Stimulated activated CD4-positive, alpha-beta T cell treated with anti-CD3 and anti-CD28 coated beads, Interleukin-4, amount 100 ng/mL, for 48 hours (primary cell): ENCODE data around the gene MPRIP.
"Not testable (repeated sequence)": the region's sequence is repeated elsewhere in the genome, so short reads cannot be mapped to it uniquely, and the experiment has no call there.

Source experiments
- DNase-seq, 2 donors: peaks; one replicate each; pipeline ENCODE4 v3.0.0-alpha.2; 2020; ENCODE audit warnings: low read depth in 2 of 2

Gene MPRIP

GRCh38 chr17:17011043-17011907 is 31.0 kb upstream of the MPRIP start:
- not testable (repeated sequence) for DNase-seq

DNA sequence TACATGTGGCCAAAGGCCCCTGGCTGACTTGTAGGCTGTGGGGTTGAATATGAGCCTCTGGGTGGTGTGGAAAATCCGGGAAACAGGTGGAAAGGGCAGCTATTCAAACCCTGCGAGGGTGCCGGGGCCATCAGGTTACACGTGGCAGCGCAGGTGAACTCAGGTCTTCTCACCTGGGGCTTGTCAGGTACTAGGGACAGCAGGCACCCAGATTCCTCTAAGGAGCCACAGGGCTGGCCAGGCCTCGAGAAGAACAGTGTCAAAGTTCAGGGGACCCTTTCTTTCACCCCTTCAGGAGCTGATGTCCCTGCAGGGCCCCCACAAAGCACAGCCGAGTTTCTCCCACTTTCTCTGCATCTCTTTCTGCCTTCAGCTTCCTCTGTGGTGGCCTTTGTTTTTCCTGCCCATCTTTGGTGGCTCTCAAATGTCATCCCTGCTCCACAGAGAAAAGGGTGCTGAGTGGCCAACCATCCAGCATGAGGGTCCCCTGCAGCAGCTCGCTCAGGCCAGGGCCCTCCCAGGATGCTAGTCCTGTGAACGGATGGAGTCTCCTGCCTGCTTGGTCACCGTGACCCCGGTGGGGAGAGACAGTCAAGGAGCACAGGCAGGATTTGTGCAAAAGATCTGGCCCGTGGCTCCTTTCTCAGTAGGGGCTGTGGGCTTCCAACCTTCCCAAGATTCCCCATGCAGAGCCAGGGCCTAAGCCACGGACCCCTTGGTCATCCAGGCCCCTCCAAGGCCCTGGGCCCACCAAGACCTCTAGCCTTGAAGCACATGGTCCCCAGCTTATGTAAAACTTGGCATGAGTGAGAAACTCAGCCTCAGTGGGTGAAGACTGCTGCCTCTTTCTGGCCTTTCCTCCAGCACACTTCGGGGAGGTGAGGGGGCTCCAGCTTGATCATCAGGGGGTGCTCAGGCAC is 28.2 kb upstream of the MPRIP start:
- DNase-seq, result not testable (repeated sequence)

- DNase-seq, result not testable (repeated sequence)
Measured at GRCh38 chr17:17014748-17015124, 27.5 kb upstream of the MPRIP start.

DNA sequence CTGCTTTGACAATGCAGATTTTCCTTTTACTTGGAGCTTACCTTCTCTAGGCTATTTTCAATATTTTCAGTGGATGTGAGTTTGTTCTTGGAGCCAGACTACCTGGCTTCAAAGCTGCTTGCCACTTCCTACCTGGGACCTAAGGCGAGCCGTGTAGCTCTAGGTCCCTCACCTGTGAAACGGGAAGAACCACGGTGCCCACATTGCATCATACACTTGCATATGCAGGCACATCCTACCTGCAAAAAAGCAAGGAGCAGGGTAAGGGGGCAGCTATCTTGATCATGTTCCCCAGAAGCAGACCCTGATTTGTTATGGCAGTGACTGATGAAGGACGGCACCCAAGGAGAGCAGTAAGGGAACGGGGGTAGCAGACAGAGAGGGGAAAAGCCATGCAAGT is 27.0 kb upstream of the MPRIP start:
- no peak for DNase-seq

DNA sequence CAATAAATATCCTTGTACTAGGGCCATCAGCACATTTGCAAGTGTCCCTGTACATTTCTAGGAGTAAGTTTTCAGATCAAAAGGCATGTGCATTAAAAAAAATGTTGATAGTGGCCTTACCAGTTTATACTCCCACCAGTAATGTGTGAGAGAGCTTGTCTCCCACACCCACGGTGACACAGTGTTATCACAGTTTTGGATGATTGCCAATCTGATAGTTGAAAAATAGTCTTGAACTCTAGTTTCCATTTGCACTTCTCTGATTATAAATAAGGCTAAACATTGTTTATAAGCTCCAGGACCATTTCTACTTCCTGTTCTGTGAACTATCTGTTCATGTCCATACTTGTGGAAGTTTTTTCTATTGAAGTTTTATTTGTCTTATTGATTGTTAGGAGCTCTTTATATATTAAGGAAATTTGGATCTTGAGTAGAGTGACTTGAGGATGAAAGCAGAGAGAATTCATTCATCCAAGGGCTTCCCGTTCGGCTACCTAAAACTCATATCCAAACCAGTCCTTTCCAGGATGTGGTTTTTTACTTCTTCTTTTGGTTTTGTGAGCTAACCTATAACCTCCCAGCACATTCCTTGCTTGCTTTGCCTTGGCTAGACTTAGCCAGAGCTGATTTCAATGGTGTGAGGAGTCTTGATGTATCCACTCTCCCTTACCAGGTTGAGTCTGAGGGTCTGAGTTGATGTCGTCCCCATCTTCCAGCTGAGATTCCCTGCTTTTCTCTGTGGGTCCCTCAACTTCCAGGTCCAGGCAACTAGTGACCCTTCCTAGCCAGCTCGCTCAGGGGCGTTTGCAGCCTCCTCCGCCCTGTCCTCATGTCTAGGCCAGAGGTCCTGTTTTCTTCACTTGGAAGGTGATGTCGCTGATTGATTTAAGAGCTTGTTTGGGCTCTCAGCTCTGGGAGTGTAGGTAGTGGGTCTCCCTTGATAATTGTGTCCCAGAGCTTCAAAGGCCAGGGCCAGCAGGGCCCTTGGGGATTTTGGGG is 25.8 kb upstream of the MPRIP start:
- not testable (repeated sequence) for DNase-seq

DNA sequence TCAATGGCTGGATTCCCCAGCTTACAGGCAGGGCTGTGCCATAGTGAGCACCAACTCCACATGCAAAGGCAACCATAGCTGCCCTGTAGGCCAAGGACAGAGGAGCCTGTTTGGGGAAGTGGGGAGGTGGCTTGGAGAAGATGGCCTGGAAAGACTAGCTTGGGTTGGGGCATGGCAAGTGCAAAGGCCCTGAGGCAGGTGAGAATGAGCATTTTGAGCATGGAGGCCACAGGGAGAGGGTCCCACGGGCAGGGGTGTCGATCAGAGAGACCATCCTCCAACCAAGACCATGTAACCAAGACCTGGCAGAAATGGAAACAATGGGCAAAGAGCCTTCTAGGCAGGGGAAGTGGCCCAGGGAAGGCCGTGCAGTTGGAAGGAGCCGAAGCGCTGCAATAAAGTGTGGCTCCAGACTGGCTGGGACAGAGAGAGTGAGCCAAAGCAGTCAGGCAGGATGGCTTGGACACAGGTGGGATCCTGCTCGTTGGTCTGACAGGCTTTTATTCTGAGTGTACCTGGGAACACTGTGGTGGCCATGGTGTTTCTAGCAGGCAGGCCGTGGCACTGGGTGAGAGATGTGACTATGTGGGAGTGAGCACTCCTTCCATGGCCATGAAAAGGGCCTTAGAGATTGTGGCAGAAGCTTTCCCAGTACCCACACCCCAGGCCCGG is 24.8 kb upstream of the MPRIP start:
- no peak for DNase-seq

GRCh38 chr17:17018021-17018441 is 24.2 kb upstream of the MPRIP start:
- no peak for DNase-seq

GRCh38 chr17:17018612-17019429 is 23.4 kb upstream of the MPRIP start:
- no peak for DNase-seq

GRCh38 chr17:17019430-17019762 is 22.9 kb upstream of the MPRIP start:
- no peak for DNase-seq

DNA sequence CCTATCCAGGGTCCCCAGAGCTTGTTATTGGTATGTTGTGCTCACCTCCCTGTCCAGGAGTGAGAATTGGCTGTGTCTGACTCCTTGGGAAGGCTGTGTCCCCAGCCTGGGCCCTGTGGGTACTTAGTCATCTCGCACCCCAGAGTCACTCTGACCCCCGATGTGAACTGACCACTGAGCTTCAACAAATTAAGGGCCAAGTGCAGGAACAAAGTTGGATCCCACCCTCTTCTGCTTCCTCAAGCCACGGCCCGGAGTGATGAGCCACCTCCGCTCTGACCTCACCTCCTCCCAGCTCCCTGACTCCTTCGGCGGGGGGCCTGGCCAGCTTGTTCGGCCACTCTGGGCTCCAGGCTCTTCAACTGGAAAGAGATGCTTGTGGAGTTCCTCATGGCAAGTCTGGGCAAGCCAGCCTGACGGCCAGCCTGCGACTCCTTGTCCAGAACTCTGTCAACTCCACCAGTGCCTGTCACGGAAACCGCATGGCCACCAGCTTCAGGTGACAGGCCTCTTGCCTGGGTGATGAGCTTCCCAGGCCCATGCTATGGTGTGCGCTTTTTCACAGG is 22.3 kb upstream of the MPRIP start:
- DNase-seq, result no peak

DNA sequence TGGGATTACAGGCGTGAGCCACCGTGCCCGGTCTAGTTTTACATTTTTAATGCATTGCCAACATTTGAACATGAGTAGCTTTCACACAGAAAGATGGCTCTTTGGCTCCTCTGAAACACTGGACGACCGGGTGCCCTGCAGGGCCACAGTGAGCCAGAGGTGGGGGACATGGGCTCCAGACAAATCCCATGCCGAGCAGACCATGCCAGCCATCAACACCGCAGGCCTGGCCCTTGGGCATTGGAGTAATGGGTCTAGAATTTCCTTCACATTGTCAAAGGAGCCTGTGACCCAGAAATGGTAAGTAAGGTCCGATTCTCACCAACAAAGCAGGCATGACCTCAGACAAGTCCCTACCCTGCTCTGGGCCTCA is 21.4 kb upstream of the MPRIP start:
- DNase-seq, result no peak

DNA sequence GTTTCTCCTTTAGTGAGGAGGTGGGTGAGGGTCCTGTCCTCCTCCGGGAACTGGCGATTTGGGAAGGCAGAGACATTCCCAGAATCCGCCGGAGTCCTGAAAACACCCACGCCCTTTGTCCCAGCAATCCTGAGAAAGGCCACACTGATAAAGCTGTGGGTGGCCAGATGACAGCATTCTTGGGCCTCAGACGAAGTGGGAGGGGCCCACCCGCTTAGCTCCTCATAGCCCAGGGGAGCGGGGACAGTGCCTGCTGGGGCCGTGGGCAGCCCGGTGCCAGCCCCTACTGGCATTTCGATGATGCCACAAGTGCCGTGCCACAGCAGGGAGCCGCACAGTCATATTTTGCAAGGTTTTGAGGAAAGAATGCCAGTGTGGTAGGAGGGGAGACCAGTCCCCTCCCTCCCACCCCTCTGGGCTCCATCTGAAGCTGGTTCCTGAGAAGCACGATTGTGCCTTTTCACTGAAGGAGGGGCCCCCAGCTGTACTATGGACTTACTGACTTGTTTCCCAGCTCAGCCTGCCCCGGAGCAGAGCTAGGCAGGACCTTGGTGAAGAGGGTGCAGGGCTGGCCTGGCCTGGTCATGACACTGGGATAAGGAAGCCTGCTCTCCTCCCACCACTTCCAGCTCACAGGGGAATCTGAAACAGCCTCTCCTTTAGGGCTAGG is 20.9 kb upstream of the MPRIP start:
- DNase-seq, result no peak

DNA sequence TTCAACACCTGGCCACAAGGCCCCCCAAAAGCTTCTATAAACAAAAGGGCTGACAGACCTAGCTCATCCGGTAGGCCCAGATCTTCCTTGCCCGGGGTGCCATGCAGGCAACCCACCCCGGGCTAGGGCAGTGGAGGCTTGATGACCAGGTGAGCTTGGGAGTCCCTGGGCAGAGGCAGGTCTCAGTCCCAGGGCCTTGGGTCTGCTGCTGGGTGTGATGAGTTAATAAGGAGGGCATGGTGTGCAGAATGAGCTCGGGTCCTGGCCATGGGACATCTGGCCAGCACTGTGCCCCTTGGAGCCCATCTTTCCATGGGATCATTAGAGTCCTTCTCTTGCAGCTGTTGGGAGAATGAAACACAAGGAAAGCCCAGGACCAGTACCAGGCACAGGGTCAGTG is 20.2 kb upstream of the MPRIP start:
- DNase-seq, result no peak

DNA sequence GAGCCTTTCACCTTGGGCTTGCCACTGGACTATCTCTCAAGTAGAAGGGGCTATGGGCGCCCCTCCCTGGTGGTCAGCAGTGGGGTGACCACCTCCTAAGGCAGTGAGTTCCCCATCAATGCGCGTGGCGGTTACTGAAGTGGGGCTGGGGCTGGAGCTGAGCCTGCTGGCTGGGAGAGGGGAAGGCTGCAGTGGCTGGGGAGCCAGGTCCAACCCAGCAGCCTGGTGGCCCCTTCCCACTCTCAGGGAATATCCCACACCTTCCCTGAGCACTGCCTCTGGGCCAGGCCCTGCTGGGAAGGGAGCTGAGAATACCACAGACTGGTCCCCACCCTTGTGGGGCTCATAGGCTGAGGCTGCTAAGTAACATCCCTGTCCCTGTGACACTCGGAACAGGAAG is 19.8 kb upstream of the MPRIP start:
- DNase-seq, result no peak

DNA sequence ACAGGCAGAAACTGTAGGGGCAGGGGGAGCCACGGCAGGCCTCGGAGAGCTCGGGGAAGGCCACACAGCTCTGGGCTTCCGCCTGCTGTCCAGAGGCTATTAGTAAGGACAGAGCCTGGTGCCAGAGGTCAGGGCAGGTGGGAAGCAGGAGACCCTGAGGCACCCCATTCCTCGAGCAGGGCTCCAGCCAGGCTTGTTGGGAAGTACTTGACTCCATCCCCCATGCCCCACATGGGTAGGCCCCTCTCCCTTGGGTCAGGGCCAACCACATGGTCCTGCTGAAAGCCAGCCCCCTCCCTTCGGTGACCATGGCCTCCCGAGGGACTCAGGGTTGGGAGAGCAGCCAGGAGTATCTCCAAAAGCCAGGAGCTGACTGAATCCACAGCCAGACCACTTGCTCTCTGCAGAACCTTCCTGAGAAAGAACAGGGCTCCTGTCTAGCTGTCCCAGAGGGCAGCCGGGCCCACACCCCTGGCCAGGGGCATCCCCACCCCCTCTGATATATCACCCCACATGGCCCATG is 17.4 kb upstream of the MPRIP start:
- no peak for DNase-seq

DNA sequence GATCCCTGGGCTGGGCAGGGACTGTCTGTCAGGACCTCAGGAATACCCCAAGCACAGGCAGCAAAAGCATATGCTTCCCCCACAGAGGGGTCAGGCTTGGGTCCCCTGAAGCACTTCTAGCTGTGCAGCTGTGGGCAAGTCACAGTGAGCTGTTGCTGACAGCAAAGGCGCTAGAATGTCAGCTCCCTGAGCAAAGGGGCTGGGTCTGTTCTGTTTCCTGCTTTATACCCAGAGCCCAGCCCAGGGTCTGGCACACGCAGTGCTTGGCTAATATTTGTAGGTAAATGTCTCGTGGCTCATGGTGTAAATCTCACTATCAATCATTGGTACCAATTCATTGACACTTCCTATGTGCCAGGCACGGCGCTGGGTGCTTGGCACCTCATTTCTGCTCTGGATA is 16.6 kb upstream of the MPRIP start:
- no peak for DNase-seq

DNA sequence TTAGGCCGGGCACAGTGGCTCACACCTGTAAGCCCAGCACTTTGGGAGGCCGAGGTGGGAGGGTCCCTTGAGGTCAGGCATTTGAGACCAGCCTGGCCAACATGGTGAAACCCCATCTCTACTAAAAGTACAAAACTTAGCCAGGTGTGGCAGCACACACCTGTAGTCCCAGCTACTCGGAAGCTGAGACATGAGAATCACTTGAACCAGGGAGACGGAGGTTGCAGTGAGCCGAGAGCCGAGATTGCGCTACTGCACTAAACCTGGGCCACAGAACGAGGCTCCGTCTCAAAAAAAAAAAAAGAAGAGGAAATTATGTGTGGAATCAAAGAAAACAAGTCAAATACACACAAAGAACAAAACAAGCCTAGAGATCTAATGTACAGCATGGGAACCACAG is 16.1 kb upstream of the MPRIP start:
- DNase-seq, result no peak

DNA sequence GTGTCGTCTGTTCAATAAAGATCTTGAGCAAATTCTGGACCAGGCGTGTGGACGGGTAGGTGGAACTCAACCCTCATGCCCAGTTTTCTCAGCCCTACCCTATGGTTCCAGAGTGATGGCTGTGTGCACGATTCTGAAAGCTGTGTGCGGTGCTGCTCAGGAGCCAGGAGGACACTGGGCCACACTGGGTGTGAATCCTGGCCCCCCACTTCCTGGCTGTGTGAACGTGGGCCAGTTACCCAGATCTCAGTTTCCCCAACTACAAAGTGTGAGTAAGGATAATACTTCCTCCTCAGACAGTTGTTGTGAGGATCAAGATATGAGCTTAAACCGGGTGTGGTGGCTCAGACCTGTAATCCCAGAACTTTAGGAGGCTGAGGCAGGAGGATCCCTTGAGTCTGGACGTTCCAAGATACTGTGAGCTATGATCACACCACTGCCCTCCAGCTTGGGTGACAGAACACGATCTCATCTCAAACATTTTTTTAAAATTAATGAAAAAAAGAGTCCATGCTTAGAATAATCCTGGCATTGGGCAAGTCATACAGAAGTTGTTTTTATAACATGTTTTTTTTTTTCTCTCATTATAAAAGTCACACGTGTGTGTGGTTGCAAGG is 14.7 kb upstream of the MPRIP start:
- no peak for DNase-seq
